Glutamatergic neuron (in vitro differentiated cells): Measurements from ENCODE around the gene SLC25A43. TPM values are rescaled to one million over a fixed set of nuclear protein-coding genes. Genes with fewer than 3 reads are reported as not detected.
"Not testable (repeated sequence)": the region's sequence is repeated elsewhere in the genome, so short reads cannot be mapped to it uniquely, and the experiment has no call there.

Experiments
- DNase-seq: peaks from one replicate; pipeline ENCODE4 v3.0.0; 2022
- H3K27ac Mint-ChIP-seq: one replicate; pipeline ENCODE4 v1.8.0; 2020; ENCODE audit warnings: mild to moderate bottlenecking, mixed read lengths, inconsistent platforms; ENCODE audit not compliant: unreplicated experiment
- H3K27me3 Mint-ChIP-seq: one replicate; pipeline ENCODE4 v1.8.0; 2020; ENCODE audit warnings: mild to moderate bottlenecking, moderate library complexity, mixed read lengths, inconsistent platforms; ENCODE audit not compliant: unreplicated experiment
- H3K36me3 Mint-ChIP-seq: one replicate; pipeline ENCODE4 v1.8.0; 2020; ENCODE audit warnings: mild to moderate bottlenecking, mixed read lengths, inconsistent platforms; ENCODE audit not compliant: unreplicated experiment
- H3K4me1 Mint-ChIP-seq: one replicate; pipeline ENCODE4 v1.8.0; 2020; ENCODE audit warnings: mild to moderate bottlenecking, low read depth, mixed read lengths, inconsistent platforms; ENCODE audit not compliant: unreplicated experiment
- H3K4me3 Mint-ChIP-seq: one replicate; pipeline ENCODE4 v1.8.0; 2020; ENCODE audit warnings: mild to moderate bottlenecking, mixed read lengths, inconsistent platforms; ENCODE audit not compliant: unreplicated experiment
- H3K9me3 Mint-ChIP-seq: one replicate; pipeline ENCODE4 v1.8.0; 2020; ENCODE audit warnings: mild to moderate bottlenecking, moderate library complexity, mixed read lengths, inconsistent platforms; ENCODE audit not compliant: unreplicated experiment
- total RNA-seq: library from RNA; stranded (reverse); fragmentation: NEBNext Ultra II Directional; extraction: Animal tissue kit (Norgen Biotek cat#: 25700); gene quantifications from one replicate; pipeline ENCODE4 v1.2.1, GENCODE V29; 2021; ENCODE audit not compliant: unreplicated experiment
- TF ChIP-seq, protein P1 (sequence below): fragments of 200-600 bp; sonication (generic); IDR thresholded peaks from one replicate; pipeline ENCODE4 v1.5.0; 2021; ENCODE audit not compliant: partially characterized antibody, unreplicated experiment

The SLC25A43 gene
- total RNA-seq, 1 donor from 2014 or later, result 1.0 TPM

- TF ChIP-seq, protein P1, sequence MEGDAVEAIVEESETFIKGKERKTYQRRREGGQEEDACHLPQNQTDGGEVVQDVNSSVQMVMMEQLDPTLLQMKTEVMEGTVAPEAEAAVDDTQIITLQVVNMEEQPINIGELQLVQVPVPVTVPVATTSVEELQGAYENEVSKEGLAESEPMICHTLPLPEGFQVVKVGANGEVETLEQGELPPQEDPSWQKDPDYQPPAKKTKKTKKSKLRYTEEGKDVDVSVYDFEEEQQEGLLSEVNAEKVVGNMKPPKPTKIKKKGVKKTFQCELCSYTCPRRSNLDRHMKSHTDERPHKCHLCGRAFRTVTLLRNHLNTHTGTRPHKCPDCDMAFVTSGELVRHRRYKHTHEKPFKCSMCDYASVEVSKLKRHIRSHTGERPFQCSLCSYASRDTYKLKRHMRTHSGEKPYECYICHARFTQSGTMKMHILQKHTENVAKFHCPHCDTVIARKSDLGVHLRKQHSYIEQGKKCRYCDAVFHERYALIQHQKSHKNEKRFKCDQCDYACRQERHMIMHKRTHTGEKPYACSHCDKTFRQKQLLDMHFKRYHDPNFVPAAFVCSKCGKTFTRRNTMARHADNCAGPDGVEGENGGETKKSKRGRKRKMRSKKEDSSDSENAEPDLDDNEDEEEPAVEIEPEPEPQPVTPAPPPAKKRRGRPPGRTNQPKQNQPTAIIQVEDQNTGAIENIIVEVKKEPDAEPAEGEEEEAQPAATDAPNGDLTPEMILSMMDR, result no peak
- Mint-ChIP-seq H3K27ac (no peak overlapping the region), H3K4me3 (no peak overlapping the region), H3K4me1 (no peaks in the 10 kb centered on the region), H3K36me3 (no peaks in the 10 kb centered on the region), H3K27me3 (no peaks in the 10 kb centered on the region), H3K9me3 (peaks cover 2% of the 10 kb centered on the region)
- DNase-seq, result no peak
Measured at GRCh38 chrX:119427024-119427794, 28.1 kb downstream of the SLC25A43 start.

DNA sequence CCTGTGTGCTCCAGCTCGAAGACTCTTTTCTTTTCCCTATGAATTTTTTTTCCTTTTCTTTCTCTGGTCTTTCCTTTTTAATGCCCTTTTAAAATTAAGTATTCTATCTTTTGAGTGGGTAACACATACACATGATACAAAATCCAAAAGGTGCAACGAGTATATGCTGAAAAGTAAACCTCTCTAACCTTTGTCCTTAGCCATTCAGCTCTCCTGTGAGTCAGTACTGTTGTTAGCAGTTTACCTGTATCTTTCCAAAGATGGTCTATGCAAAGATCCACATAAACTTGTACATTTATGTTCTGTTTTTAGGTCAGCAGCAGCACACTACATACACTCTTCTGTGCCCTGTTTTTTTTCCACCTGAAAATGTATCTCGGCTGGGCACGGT, 28.7 kb downstream of the SLC25A43 start:
- Mint-ChIP-seq H3K9me3 (no peaks in the 10 kb centered on the region), H3K27me3 (no peaks in the 10 kb centered on the region), H3K36me3 (no peaks in the 10 kb centered on the region), H3K4me1 (no peaks in the 10 kb centered on the region), H3K27ac (no peak overlapping the region), H3K4me3 (no peak overlapping the region)
- TF ChIP-seq, protein P1, result no peak
- DNase-seq, result no peak

DNA sequence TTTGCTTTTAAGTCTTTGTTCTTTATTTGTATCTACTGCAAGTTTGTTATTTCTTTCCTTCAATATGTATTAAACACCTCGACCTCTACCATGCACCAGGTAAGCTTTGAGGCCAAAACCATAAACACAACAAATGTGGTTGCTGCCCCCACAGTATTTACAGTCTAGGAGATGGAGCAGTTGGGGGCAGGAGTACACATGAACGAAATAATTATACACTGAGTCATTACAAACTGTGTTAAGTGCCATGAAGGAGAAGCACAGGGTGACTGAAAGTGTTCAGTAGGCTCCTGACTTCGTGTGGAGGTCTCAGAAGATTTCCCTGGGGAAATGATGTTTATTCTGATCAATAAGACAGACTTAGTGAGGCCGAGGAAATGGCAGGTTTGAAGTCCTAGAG, 30.3 kb downstream of the SLC25A43 start:
- Mint-ChIP-seq H3K36me3 (peaks cover 4% of the 10 kb centered on the region), H3K4me3 (no peak overlapping the region), H3K4me1 (no peaks in the 10 kb centered on the region), H3K9me3 (no peaks in the 10 kb centered on the region), H3K27ac (no peak overlapping the region), H3K27me3 (peaks cover 2% of the 10 kb centered on the region)
- TF ChIP-seq, protein P1, result no peak
- DNase-seq, result no peak

- not testable (repeated sequence) for DNase-seq, H3K36me3 Mint-ChIP-seq, H3K27ac Mint-ChIP-seq, H3K4me1 Mint-ChIP-seq, H3K27me3 Mint-ChIP-seq, H3K9me3 Mint-ChIP-seq
- peak overlapping the region; percentile 38 for H3K4me3 Mint-ChIP-seq
Measured at GRCh38 chrX:119441295-119441694, 42.2 kb downstream of the SLC25A43 start.

DNA sequence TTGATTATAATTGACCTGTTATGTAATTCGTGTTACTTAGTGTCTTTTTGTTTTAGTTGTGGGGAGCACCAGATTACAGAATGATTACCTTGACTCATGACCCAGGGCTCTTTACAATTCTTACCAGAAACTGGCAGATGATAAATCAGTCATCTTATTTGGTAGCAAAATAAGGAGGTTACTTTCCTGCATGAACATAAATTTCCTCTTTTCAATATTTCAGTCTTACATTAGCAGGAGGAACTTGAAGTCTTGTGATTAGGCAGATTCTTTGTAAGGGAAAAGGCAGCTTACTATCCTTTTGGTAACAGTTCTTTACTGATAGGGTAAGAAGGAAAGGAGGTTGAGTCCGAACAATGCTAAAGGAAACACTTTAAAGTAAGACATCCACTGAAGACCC, 43.1 kb downstream of the SLC25A43 start:
- H3K36me3 Mint-ChIP-seq, result no peaks in the 10 kb centered on the region
- no peaks in the 10 kb centered on the region for H3K9me3 Mint-ChIP-seq
- no peak overlapping the region for H3K4me3 Mint-ChIP-seq
- no peak for DNase-seq
- H3K27ac Mint-ChIP-seq, result no peak overlapping the region
- TF ChIP-seq, protein P1, result no peak
- no peaks in the 10 kb centered on the region for H3K4me1 Mint-ChIP-seq
- H3K27me3 Mint-ChIP-seq, result no peaks in the 10 kb centered on the region
